Measurements from ENCODE around the gene FKBP1A. TPM values are rescaled to one million over a fixed set of nuclear protein-coding genes. Genes with fewer than 3 reads are reported as not detected.

The FKBP1A gene
- total RNA-seq, 1 donor from 2014 or later = 155 TPM

GRCh38 chr20:1382670-1383069 is 10.2 kb downstream of the FKBP1A start:
- no peaks in the 10 kb centered on the region for H3K27me3 ChIP-seq (ENCODE audit: control insufficient read depth, insufficient read depth, low read length)
- no peak for DNase-seq (ENCODE audit: low read depth)
- no peak for TF ChIP-seq CTCF (IDR thresholded peaks at IDR 0.05; ENCODE audit: insufficient read depth, low read length, poor library complexity, severe bottlenecking)
- H3K4me3 ChIP-seq (ENCODE audit: low read depth, low read length) = no peak overlapping the region
- H3K36me3 ChIP-seq (ENCODE audit: control insufficient read depth, insufficient read depth, low read length) = no peaks in the 10 kb centered on the region

- TF ChIP-seq CTCF (IDR thresholded peaks at IDR 0.05; ENCODE audit: insufficient read depth, low read length, poor library complexity, severe bottlenecking) = no peak
- DNase-seq (ENCODE audit: low read depth) = no peak
- H3K36me3 ChIP-seq (ENCODE audit: control insufficient read depth, insufficient read depth, low read length) = no peaks in the 10 kb centered on the region
Measured at GRCh38 chr20:1381753-1382591, 10.9 kb downstream of the FKBP1A start.

GRCh38 chr20:1378735-1379125 is 14.1 kb downstream of the FKBP1A start:
- DNase-seq (ENCODE audit: low read depth) = no peak
- H3K4me3 ChIP-seq (ENCODE audit: low read depth, low read length) = no peak overlapping the region
- H3K27me3 ChIP-seq (ENCODE audit: control insufficient read depth, insufficient read depth, low read length) = no peaks in the 10 kb centered on the region
- no peaks in the 10 kb centered on the region for H3K36me3 ChIP-seq (ENCODE audit: control insufficient read depth, insufficient read depth, low read length)
- TF ChIP-seq CTCF (IDR thresholded peaks at IDR 0.05; ENCODE audit: insufficient read depth, low read length, poor library complexity, severe bottlenecking) = no peak

More at GRCh38 chr20:1381753-1382591, 10.9 kb downstream of the FKBP1A start:
- Histone ChIP-seq H3K27me3 (ENCODE audit: control insufficient read depth, insufficient read depth, low read length) (no peaks in the 10 kb centered on the region), H3K4me3 (ENCODE audit: low read depth, low read length) (no peak overlapping the region)

- H3K4me3 ChIP-seq (ENCODE audit: low read depth, low read length) = no peak overlapping the region
- peak; percentile 86 for DNase-seq (ENCODE audit: low read depth)
- no peak for TF ChIP-seq CTCF (IDR thresholded peaks at IDR 0.05; ENCODE audit: insufficient read depth, low read length, poor library complexity, severe bottlenecking)
- H3K27me3 ChIP-seq (ENCODE audit: control insufficient read depth, insufficient read depth, low read length) = no peaks in the 10 kb centered on the region
- no peaks in the 10 kb centered on the region for H3K36me3 ChIP-seq (ENCODE audit: control insufficient read depth, insufficient read depth, low read length)
Measured at GRCh38 chr20:1377984-1378734, 14.7 kb downstream of the FKBP1A start.

- no peak for DNase-seq (ENCODE audit: low read depth)
- H3K36me3 ChIP-seq (ENCODE audit: control insufficient read depth, insufficient read depth, low read length) = no peaks in the 10 kb centered on the region
- no peaks in the 10 kb centered on the region for H3K27me3 ChIP-seq (ENCODE audit: control insufficient read depth, insufficient read depth, low read length)
- H3K4me3 ChIP-seq (ENCODE audit: low read depth, low read length) = no peak overlapping the region
- TF ChIP-seq CTCF (IDR thresholded peaks at IDR 0.05; ENCODE audit: insufficient read depth, low read length, poor library complexity, severe bottlenecking) = no peak
Measured at GRCh38 chr20:1377341-1377871, 15.4 kb downstream of the FKBP1A start.
